Kidney (tissue), 14 donors: ENCODE data around the gene NMRK1. TPM values are rescaled to one million over a fixed set of nuclear protein-coding genes. Genes with fewer than 3 reads are reported as not detected.

Experiments used
- DNase-seq, 5 donors: peaks; one replicate each; pipeline ENCODE4 v3.0.0-alpha.2; 2013 to 2020
- FAIRE-seq: peaks from 2 replicates; lab custom pipeline; 2012; peaks lifted over from hg19 to GRCh38; lab: Jason Lieb, UNC
- H3K27ac ChIP-seq, 2 donors: one replicate each; pipeline ENCODE4 v1.7.0; 2013; ENCODE audit warnings: low read depth in 2 of 2, low read length in 2 of 2, inconsistent platforms in 1 of 2
- H3K27me3 ChIP-seq: one replicate; pipeline ENCODE4 v1.7.1; 2013; ENCODE audit warnings: low read length, inconsistent platforms; ENCODE audit not compliant: control insufficient read depth, insufficient read depth
- H3K36me3 ChIP-seq, 3 donors: one replicate each; pipeline versions ENCODE4 v1.7.0 to v1.7.1; 2013; ENCODE audit warnings: low read length in 3 of 3, control low read depth in 1 of 3, inconsistent platforms in 1 of 3; ENCODE audit not compliant: insufficient read depth in 3 of 3, control insufficient read depth in 2 of 3
- H3K4me1 ChIP-seq, 3 donors: one replicate each; pipeline versions ENCODE4 v1.7.0 to v1.7.1; 2013; ENCODE audit warnings: low read length in 3 of 3, inconsistent platforms in 1 of 3, low read depth in 1 of 3; ENCODE audit not compliant: control insufficient read depth in 2 of 3, insufficient read depth in 2 of 3
- H3K4me3 ChIP-seq, 3 donors: one replicate each; pipeline versions ENCODE4 v1.7.0 to v1.8.1; 2013; ENCODE audit warnings: low read length in 3 of 3, control low read depth in 1 of 3, inconsistent platforms in 1 of 3
- H3K9ac ChIP-seq, 3 donors: one replicate each; pipeline versions ENCODE4 v1.7.0 to v1.7.1; 2013; ENCODE audit warnings: low read length in 3 of 3, control low read depth in 1 of 3, inconsistent platforms in 1 of 3
- H3K9me3 ChIP-seq, 3 donors: one replicate each; pipeline versions ENCODE4 v1.7.0 to v1.7.1; 2013; ENCODE audit warnings: low read length in 3 of 3, control low read depth in 1 of 3, inconsistent platforms in 1 of 3; ENCODE audit not compliant: control insufficient read depth in 2 of 3, insufficient read depth in 1 of 3
- intact Hi-C: fragments of 100-400 bp; cut with DNase I; formaldehyde crosslinking; loops from one replicate; pipeline ENCODE4 v1.11.1; 2022
- polyA plus RNA-seq: library from polyadenylated mRNA; stranded (reverse); fragments of 350-450 nt; fragmentation: Illumina TruSeq; extraction: RNeasy Lipid Tissue Mini Kit (QIAGEN cat#74804); gene quantifications from one replicate; pipeline ENCODE4 v1.2.3, GENCODE V29; 2014; ENCODE audit warnings: low read depth, low replicate concordance; ENCODE audit not compliant: insufficient read depth
- total RNA-seq: library from RNA; stranded (reverse); fragmentation: NEBNext Ultra II Directional; extraction: Animal tissue kit (Norgen Biotek cat#: 25700); gene quantifications from one replicate; pipeline ENCODE4 v1.2.1, GENCODE V29; 2021
- TF ChIP-seq, protein P1 (sequence below): IDR thresholded peaks from 3 replicates; pipeline ENCODE4 v1.5.1; 2012; ENCODE audit warnings: mild to moderate bottlenecking, moderate library complexity, borderline replicate concordance; ENCODE audit not compliant: insufficient read depth; ENCODE audit errors: extremely low read depth
- donor health status: control.
- donor health status: control.
- donor health status: control.
- donor health status: control.
- donor health status: control.
- donor health status: DM: yes; HTN: yes; CAD: no.
- donor health status: Normal renal cell carcinoma (clear cell type).

The NMRK1 gene
- total and polyA plus RNA-seq, 2 donors from 2014 or later: 42.3 to 67.8 TPM

DNA sequence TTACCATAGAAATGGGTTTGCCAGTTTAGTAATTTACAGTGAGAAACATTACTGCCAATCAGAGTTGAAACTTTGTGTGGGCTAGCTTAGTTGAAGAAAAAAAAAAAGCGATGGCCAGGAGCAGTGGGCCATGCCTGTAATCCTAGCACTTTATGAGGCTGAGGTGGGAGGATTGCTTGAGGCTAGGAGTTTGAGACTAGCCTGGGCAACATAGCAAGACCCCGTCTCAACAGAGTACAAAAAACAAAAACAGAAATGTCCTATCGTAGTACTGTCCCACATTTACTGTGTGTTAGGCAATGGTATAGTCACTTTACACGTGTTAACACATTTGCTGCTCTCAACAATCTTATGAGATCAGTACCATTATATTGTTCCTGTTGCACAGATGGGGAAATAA lies 2.6 kb upstream of the NMRK1 start:
- FAIRE-seq (no peak), DNase-seq (no peak)
- H3K36me3 ChIP-seq: no peaks in the 10 kb centered on the region
- H3K4me3 ChIP-seq: no peak overlapping the region
- H3K27me3 ChIP-seq: no peaks in the 10 kb centered on the region
- intact Hi-C loops: no loop called here
- no peak overlapping the region for H3K9ac ChIP-seq
- no peak overlapping the region for H3K27ac ChIP-seq
- H3K4me1 ChIP-seq: peaks cover 0 to 29% (median 25%) of the 10 kb centered on the region in 3 donors
- H3K9me3 ChIP-seq: no peaks in the 10 kb centered on the region
- TF ChIP-seq, protein P1, sequence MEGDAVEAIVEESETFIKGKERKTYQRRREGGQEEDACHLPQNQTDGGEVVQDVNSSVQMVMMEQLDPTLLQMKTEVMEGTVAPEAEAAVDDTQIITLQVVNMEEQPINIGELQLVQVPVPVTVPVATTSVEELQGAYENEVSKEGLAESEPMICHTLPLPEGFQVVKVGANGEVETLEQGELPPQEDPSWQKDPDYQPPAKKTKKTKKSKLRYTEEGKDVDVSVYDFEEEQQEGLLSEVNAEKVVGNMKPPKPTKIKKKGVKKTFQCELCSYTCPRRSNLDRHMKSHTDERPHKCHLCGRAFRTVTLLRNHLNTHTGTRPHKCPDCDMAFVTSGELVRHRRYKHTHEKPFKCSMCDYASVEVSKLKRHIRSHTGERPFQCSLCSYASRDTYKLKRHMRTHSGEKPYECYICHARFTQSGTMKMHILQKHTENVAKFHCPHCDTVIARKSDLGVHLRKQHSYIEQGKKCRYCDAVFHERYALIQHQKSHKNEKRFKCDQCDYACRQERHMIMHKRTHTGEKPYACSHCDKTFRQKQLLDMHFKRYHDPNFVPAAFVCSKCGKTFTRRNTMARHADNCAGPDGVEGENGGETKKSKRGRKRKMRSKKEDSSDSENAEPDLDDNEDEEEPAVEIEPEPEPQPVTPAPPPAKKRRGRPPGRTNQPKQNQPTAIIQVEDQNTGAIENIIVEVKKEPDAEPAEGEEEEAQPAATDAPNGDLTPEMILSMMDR: no peak

GRCh38 chr9:75089373-75089766 lies 1.4 kb upstream of the NMRK1 start:
- Histone ChIP-seq H3K27me3 (no peaks in the 10 kb centered on the region), H3K27ac (peak overlapping the region; percentile 85 to 89), H3K36me3 (no peaks in the 10 kb centered on the region), H3K4me1 (peaks cover 0 to 25% (median 20%) of the 10 kb centered on the region in 3 donors), H3K9ac (peak overlapping the region; percentile 49 to 82 (median 70)), H3K9me3 (no peaks in the 10 kb centered on the region), H3K4me3 (peak overlapping the region; percentile 78 to 88 (median 82))
- TF ChIP-seq, protein P1: no peak
- DNase-seq (peak in 1 of 5 donors; percentile 19), FAIRE-seq (no peak)
- intact Hi-C loops: no loop called here

DNA sequence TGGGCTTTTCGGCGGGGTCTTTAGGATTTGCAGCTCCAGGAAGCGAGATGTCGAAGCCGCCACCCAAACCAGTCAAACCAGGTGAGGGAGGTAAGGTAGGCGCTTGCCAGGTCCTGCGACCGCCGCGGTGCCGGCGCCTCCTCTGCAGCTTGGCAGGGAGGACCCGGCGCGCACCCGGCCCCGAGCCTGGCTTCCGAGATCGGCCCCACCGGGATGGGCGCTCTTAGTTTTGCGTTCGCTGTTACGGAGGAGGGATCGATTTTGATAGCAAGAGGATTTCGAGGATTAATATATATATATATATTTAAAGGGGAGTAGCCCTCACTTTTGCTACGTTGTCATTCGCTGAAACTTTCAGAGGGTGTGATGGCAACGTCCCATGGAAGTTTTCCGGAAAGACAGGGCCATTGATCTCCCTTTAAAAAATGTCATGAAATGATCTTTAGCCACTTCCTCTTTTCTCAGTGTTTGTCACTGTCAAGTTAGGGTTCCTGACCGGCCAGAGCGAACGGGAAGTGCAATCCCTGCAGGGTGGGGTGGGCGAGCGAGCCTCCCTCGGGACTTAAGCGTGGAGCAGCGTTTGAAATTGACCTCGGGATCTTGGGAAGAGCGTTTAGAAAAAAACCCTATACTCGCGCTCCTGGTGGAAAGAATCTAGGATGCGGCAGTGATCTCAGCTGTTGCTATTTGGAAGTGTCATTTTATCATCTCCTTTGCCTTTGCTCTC lies 854 bp upstream of the NMRK1 start:
- Histone ChIP-seq H3K4me1 (peaks cover 0 to 29% (median 25%) of the 10 kb centered on the region in 3 donors), H3K9ac (peak overlapping the region; percentile 70 to 82 (median 77)), H3K36me3 (no peaks in the 10 kb centered on the region), H3K4me3 (peak overlapping the region; percentile 78 to 88 (median 82)), H3K27me3 (no peaks in the 10 kb centered on the region), H3K27ac (peak overlapping the region; percentile 89 to 97), H3K9me3 (no peaks in the 10 kb centered on the region)
- TF ChIP-seq, protein P1: peak; percentile 13
- no peak for FAIRE-seq
- intact Hi-C loops: no loop called here
- DNase-seq: peak; percentile 45 to 83 (median 70)
